GM12878 (cell line): ENCODE data around the gene TBCK.

Experiments
- EZH2 ChIP-seq: IDR thresholded peaks from 2 replicates; pipeline ENCODE4 v1.6.1; 2012; ENCODE audit warnings: low read depth, mild to moderate bottlenecking, control low read depth, inconsistent platforms, low read length, borderline replicate concordance; ENCODE audit not compliant: control insufficient read depth
- NRF1 ChIP-seq: conservative IDR thresholded peaks from 2 replicates; pipeline ENCODE4 v1.6.1; 2011; ENCODE audit warnings: mild to moderate bottlenecking, low read depth, low read length, improper control_type of control experiment
- POLR2A ChIP-seq: IDR thresholded peaks from 2 replicates; pipeline ENCODE4 v1.6.1; 2011; ENCODE audit warnings: low read depth, mild to moderate bottlenecking, low read length

DNA sequence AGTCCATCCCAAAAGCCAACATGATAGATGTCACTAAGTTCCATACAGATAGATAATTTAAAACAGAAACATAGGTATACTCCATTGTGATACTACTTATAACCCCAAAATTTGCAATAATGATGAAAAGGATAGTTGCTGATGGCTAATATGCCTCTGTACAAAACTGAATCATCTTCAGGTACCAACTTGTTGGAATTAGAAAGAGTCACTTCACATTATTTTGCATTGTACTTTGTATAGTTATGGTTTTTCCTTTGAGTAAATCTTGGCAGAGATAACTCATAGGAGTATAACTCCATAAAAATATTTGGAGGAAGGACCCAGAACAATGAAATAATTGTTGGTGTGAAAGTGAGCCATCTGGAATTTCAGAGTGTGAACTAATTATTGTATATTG is 35.0 kb upstream of the TBCK start:
- TF ChIP-seq POLR2A = no peak
- no peak for TF ChIP-seq NRF1
- no peak for TF ChIP-seq EZH2
